ENCODE results near the gene NUP210L. TPM values are rescaled to one million over a fixed set of nuclear protein-coding genes. Genes with fewer than 3 reads are reported as not detected.
"Not testable (repeated sequence)": the region's sequence is repeated elsewhere in the genome, so short reads cannot be mapped to it uniquely, and the experiment has no call there.

The NUP210L gene
- total RNA-seq, 1 donor from 2014 or later = 0.05 TPM

GRCh38 chr1:154094411-154094810, 60.5 kb downstream of the NUP210L start:
- Mint-ChIP-seq H3K27me3 (no peaks in the 10 kb centered on the region), H3K9me3 (ENCODE audit: low read depth) (no peaks in the 10 kb centered on the region)
- TF ChIP-seq CTCF (IDR thresholded peaks at IDR 0.05; ENCODE audit: unreplicated experiment) = no peak

GRCh38 chr1:154093699-154094098, 61.2 kb downstream of the NUP210L start:
- Mint-ChIP-seq H3K27me3 (no peaks in the 10 kb centered on the region), H3K27ac (no peak overlapping the region), H3K4me3 (ENCODE audit: low read depth) (no peak overlapping the region), H3K36me3 (ENCODE audit: insufficient read depth) (no peaks in the 10 kb centered on the region), H3K9me3 (ENCODE audit: low read depth) (no peaks in the 10 kb centered on the region), H3K4me1 (ENCODE audit: low read depth) (peaks cover 4% of the 10 kb centered on the region)
- no peak for DNase-seq (ENCODE audit: low spot score, unreplicated experiment)
- no peak for TF ChIP-seq CTCF (IDR thresholded peaks at IDR 0.05; ENCODE audit: unreplicated experiment)

More at GRCh38 chr1:154094411-154094810, 60.5 kb downstream of the NUP210L start:
- Mint-ChIP-seq H3K36me3 (ENCODE audit: insufficient read depth) (no peaks in the 10 kb centered on the region), H3K4me3 (ENCODE audit: low read depth) (no peak overlapping the region), H3K27ac (no peak overlapping the region), H3K4me1 (ENCODE audit: low read depth) (no peaks in the 10 kb centered on the region)
- no peak for DNase-seq (ENCODE audit: low spot score, unreplicated experiment)

- no peak for DNase-seq (ENCODE audit: low spot score, unreplicated experiment)
- no peaks in the 10 kb centered on the region for H3K9me3 Mint-ChIP-seq (ENCODE audit: low read depth)
- H3K4me1 Mint-ChIP-seq (ENCODE audit: low read depth) = peaks cover 4% of the 10 kb centered on the region
- no peak for TF ChIP-seq CTCF (IDR thresholded peaks at IDR 0.05; ENCODE audit: unreplicated experiment)
- no peak overlapping the region for H3K27ac Mint-ChIP-seq
- H3K4me3 Mint-ChIP-seq (ENCODE audit: low read depth) = no peak overlapping the region
- H3K27me3 Mint-ChIP-seq = no peaks in the 10 kb centered on the region
- no peaks in the 10 kb centered on the region for H3K36me3 Mint-ChIP-seq (ENCODE audit: insufficient read depth)
Observed at GRCh38 chr1:154091706-154092105, 63.2 kb downstream of the NUP210L start.

- H3K36me3 Mint-ChIP-seq (ENCODE audit: insufficient read depth) = no peaks in the 10 kb centered on the region
- H3K4me3 Mint-ChIP-seq (ENCODE audit: low read depth) = no peak overlapping the region
- H3K27ac Mint-ChIP-seq = no peak overlapping the region
- TF ChIP-seq CTCF (IDR thresholded peaks at IDR 0.05; ENCODE audit: unreplicated experiment) = no peak
- H3K27me3 Mint-ChIP-seq = no peaks in the 10 kb centered on the region
- DNase-seq (ENCODE audit: low spot score, unreplicated experiment) = no peak
- H3K9me3 Mint-ChIP-seq (ENCODE audit: low read depth) = peaks cover 6% of the 10 kb centered on the region
- H3K4me1 Mint-ChIP-seq (ENCODE audit: low read depth) = peaks cover 4% of the 10 kb centered on the region
Observed at GRCh38 chr1:154087574-154087973, 67.3 kb downstream of the NUP210L start.

- H3K9me3 Mint-ChIP-seq (ENCODE audit: low read depth); H3K4me3 Mint-ChIP-seq (ENCODE audit: low read depth); H3K36me3 Mint-ChIP-seq (ENCODE audit: insufficient read depth); H3K27me3 Mint-ChIP-seq; DNase-seq (ENCODE audit: low spot score, unreplicated experiment); H3K27ac Mint-ChIP-seq; H3K4me1 Mint-ChIP-seq (ENCODE audit: low read depth): not testable (repeated sequence)
Observed at GRCh38 chr1:154083057-154083456, 71.8 kb downstream of the NUP210L start.

- Mint-ChIP-seq H3K4me3 (ENCODE audit: low read depth) (no peak overlapping the region), H3K27ac (no peak overlapping the region), H3K27me3 (peaks cover 2% of the 10 kb centered on the region), H3K9me3 (ENCODE audit: low read depth) (peaks cover 10% of the 10 kb centered on the region), H3K4me1 (ENCODE audit: low read depth) (no peaks in the 10 kb centered on the region), H3K36me3 (ENCODE audit: insufficient read depth) (no peaks in the 10 kb centered on the region)
- no peak for DNase-seq (ENCODE audit: low spot score, unreplicated experiment)
- TF ChIP-seq CTCF (IDR thresholded peaks at IDR 0.05; ENCODE audit: unreplicated experiment) = no peak
Observed at GRCh38 chr1:154081386-154082126, 73.3 kb downstream of the NUP210L start.
